CD4-positive, alpha-beta T cell treated with Interleukin-1 beta for 1 hour (primary cell): ENCODE measurements around the gene ST3GAL2.
"Not testable (repeated sequence)": the region's sequence is repeated elsewhere in the genome, so short reads cannot be mapped to it uniquely, and the experiment has no call there.

Experiments
- DNase-seq, 2 donors: peaks; one replicate each; pipeline ENCODE4 v3.0.0-alpha.2; 2020 to 2022

The ST3GAL2 gene

GRCh38 chr16:70467113-70467512, 28.2 kb upstream of the ST3GAL2 start:
- DNase-seq = no peak

GRCh38 chr16:70466805-70467076, 27.8 kb upstream of the ST3GAL2 start:
- DNase-seq = no peak

GRCh38 chr16:70465999-70466804, 27.3 kb upstream of the ST3GAL2 start:
- DNase-seq = no peak

- no peak for DNase-seq
Measured at GRCh38 chr16:70463235-70463634, 24.3 kb upstream of the ST3GAL2 start.

- no peak for DNase-seq
Measured at GRCh38 chr16:70460737-70461261, 21.9 kb upstream of the ST3GAL2 start.

- no peak for DNase-seq
Measured at GRCh38 chr16:70457446-70458166, 18.7 kb upstream of the ST3GAL2 start.

GRCh38 chr16:70455910-70456309, 17.0 kb upstream of the ST3GAL2 start:
- no peak for DNase-seq

- DNase-seq = peak; percentile 66 to 72
Measured at GRCh38 chr16:70454222-70455034, 15.5 kb upstream of the ST3GAL2 start, which contains the start of gene FCSK. FCSK (plus strand) TSS chr16:70454595; CDS start chr16:70463191, 8,596 bp downstream.

GRCh38 chr16:70453892-70454221, 15.0 kb upstream of the ST3GAL2 start:
- DNase-seq = peak in 1 of 2 donors; percentile 21

GRCh38 chr16:70453117-70453891, 14.4 kb upstream of the ST3GAL2 start:
- DNase-seq = no peak

- not testable (repeated sequence) for DNase-seq
Measured at GRCh38 chr16:70451004-70451340, 12.1 kb upstream of the ST3GAL2 start.

- not testable (repeated sequence) for DNase-seq
Measured at GRCh38 chr16:70450142-70451003, 11.5 kb upstream of the ST3GAL2 start.

GRCh38 chr16:70448075-70448474, 9.2 kb upstream of the ST3GAL2 start:
- DNase-seq = no peak

- no peak for DNase-seq
Measured at GRCh38 chr16:70444249-70445063, 5.6 kb upstream of the ST3GAL2 start.

GRCh38 chr16:70442344-70442743, 3.4 kb upstream of the ST3GAL2 start:
- DNase-seq = no peak

- DNase-seq = no peak
Measured at GRCh38 chr16:70441406-70441990, 2.6 kb upstream of the ST3GAL2 start.

- DNase-seq = no peak
Measured at GRCh38 chr16:70440009-70440692, 1.3 kb upstream of the ST3GAL2 start.

- no peak for DNase-seq
Measured at GRCh38 chr16:70438585-70438968, 323 bp downstream of the ST3GAL2 start.
